Stimulated activated CD8-positive, alpha-beta memory T cell treated with anti-CD3 and anti-CD28 coated beads, Interleukin-12 subunit alpha, Interleukin-12 subunit beta, amount 100 ng/mL, for 24 hours (primary cell): ENCODE data around the gene MMP11.

Experiments used
- DNase-seq: peaks from one replicate; pipeline ENCODE4 v3.0.0-alpha.2; 2020; ENCODE audit errors: extremely low read depth

Gene MMP11

DNA sequence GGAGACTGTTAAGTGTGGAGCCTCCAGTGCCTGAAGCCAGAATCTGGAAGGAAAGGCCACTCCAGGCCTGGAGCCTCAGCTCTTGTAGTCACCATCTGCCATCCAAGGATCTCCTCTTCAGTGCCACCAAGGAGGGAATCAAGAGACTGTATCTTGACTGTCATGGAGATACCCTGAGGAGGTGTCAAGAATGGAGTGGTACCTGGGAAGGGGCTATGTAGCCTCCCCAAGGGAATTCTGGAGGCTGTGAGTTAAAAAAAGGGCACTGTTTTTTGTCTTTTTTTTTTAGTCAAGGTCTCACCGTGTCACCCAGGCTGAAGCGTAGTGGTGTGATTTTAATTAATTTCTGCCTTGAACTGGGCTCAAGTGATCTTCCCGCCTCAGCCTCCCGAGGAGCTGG lies 13.1 kb upstream of the MMP11 start:
- DNase-seq: no peak

DNA sequence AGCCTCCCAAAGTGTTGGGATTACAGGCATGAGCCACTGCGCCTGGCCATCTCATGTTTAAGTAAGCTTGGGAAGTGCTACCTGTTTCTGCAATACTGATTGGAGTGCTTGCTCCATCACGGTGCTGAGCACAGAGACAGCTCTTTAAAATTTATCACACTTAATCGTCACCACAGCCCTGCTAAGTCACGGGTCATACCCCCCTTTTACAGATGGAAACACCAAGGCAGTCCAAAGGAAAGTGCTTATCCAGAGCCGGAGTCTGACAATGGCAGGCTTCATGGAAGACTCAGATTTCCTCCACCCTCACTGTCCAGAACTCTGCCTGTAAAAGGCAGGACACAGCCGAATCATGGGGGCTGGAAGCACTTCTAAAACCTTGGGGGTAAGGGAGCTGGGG lies 12.6 kb upstream of the MMP11 start:
- no peak for DNase-seq

DNA sequence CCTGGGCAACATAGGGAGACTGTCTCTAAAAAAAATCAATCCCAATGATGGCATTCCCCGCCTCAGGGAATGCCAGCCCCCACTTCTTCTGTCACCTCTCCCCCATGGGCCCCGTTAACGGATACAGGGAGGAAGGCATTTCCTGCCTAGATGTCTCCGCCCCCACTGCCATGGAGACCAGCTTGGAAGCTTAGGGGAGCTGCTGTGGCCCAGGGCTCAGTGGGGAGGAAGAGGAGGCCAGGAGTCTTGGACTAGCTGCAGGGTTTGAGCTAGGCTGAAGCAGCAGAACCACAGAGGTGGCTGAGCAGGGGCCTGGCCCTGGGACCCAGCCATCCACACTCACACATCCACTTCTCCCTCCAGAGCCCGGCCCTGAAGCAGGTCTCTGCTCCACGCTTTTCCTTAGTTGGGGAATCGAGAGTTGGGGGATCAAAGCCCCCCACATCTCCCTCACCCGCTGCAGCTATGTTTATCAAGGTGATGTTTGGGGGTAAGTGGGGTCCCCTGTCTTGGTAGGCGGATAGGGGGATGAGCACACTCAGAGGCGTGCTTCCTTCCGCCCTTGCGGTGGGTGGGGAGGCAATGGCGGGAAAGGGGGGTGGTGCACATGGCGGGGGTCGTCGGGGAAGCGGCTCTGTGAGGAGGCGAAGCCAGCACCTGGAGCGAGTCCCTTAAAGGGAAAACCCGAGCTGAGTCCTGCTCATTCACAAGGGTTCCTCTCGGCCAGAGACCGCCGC lies 9.6 kb upstream of the MMP11 start, which contains the start of gene C22orf15:
Gene C22orf15, plus strand, starts transcription at position 149 of the 737 bp plus-strand sequence. Its CDS starts 317 bp downstream, at position 466.
- no peak for DNase-seq

DNA sequence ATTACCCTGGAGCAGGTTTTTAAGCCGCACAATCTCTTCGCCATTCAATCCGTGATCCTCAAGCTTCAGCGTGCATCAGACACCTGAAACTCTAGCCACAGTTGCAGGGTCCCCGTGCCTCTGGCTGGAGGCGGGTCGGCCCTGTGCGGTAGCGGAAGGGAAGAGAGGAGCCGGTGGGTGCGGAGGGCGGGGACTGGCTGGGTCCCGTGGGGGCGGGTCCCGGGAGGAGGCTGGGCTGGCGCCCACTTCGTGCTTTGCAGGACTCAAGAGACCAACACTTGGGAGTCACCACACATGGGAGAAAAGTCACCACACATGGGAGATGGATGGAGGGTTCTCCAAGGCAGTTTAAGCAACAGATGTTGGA lies 9.1 kb upstream of the MMP11 start:
- DNase-seq: no peak

DNA sequence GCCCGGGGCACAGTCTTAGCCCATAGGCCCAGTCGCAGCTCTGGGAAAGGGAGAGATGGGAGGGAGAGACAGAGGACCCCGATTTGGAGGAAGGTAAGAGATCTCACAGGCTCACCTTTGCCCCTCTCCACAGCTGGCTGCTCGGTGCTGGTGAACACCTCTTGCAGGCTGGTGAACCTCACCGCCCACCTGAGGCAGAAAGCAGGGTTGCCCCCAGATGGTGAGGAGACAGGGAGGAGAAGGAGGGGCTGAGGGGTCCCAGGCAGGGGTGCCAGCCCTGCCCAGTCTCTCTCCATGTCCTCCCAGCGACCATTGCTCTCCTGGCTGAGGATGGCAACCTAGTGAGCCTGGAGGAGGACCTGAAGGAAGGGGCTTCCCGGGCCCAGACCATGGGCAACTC lies 8.7 kb upstream of the MMP11 start:
- no peak for DNase-seq

DNA sequence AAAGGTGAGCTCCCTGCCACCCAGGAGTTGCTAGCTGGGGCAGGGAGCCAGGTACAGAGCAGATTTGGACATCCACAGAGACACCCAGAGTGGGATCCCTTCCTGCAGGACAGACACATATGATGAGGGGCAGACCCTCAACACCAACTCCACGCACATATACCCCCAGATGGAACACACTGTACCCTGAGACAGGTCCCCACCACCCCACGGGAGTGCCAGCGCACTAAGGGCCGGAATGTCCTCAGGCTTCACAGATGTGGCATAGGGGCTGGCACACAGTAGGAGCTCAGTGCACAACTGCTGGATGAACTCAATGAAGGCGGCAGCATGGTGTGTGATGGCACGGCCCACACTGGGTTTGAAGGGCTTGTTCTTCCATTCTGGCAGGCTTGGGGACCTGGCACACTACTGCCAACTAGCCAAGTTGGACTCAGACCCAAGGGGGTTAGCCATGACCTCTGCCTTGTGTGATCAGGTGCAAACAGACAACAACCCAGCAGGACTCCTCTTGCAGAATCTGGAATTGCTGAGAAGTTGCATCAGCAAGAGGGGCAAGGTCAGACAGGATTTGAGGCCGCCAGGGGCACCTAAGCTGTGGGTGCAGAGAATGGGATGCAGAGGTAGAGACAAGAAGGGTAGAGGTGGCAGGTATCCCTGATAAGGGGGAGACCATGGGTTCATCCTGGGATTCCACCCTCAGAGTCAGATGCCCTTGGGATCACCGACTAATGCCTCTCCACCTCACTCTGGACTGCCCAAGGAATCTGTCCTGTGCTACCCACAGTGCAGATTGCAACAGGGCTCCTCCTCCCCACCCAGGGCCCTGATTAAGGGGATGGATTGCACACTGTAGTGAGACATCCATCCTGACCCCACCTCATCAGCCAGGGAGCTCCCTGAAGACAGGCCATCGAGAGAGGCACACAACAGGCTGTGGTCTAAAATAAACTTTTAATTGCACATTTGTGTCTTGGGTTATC lies 7.5 kb upstream of the MMP11 start:
- DNase-seq: no peak

DNA sequence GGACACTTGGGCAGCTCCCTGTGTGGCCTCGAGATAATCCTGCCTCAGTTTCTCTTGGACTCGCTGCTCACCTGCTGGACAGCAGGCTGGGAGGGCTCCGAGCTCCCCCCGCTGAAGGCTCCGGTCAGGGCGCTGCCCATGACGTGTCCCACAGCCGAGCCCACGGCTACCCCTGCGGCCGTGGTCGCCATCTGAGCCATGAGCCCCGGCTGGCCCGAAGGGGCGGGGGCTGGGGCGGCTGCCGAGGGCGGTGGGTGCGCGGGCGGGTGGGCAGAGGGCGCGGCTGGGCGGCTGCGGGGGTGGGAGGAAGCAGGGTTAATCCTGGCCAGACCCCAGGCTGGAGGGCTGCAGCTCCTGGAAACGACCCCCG lies 5.4 kb upstream of the MMP11 start:
- DNase-seq: no peak

DNA sequence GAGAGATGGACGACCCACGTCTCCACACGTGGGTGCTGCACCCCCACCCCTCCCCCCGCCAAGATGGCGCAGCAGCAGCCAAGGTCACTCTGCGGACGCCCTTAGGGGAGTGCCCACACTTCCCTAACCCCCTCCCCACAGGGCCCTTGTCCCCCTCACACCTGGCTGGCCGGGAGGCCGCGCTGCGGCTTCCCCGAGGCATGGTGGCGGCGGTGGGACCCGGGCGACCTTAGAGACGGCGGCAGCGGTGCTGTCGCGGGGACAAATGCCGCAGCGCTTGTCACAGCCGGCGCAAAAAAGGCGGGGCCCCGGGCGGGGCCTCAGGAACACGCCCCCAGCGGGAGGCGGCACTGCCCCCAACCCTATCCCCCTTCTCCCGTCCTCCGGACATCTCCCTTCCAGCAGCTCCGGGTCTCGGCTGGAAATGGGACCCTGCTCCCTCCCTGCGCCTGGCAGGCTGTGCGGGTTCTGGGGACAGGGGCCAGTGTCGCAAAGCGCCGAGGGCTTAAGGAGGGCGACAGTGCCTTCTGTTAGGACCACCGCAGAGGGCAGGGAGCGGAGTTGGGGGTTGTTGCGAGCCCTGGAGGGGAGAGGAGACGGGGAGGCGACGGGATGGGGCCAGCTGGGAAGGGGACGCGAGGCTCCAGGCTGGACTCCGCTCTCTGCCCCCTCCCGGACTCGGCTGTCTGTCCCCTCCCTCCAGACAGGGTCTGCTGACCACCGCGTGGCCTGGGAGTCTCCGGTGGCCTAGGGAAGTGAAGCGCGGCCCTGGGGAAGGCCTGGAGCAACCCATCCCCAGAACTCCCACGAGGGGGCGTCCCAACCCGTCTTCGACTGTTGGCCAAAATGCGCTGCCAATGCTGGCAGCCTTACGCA lies 4.7 kb upstream of the MMP11 start, which contains the start of gene CHCHD10:
Gene CHCHD10, minus strand, starts transcription at position 300 of the 876 bp plus-strand sequence. Its CDS starts 98 bp downstream, at position 202.
- DNase-seq: peak; percentile 60

DNA sequence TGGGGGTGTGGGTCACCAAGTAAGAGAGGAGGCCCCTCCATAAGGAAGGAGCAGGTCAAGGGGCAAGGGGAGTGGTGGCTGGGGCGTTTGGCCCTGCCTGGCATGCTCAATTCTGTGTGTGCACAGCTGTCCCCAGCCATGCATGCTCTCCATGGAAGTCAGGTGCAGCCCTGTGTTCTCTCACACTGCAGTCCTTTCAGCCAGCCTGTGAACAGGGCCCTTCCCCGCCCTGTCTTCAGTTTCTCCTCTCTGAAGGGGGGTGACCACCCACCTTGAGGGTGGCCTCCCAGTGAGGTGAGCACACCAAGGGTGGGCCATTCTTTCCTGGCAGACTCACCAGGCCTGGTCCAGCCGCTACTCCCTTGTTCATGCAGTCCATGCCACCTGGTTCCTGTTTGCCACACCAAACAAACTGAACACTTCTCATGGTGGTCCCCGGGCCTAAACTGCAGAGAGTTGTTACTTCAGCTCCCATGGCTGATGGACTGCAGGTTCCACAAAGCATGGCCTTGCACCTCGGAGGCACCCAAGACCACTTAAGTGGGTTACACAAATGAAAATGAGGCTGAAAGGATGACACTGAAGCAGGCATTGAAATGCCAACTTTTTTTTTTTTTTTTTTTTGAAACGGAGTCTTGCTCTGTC lies 3.2 kb upstream of the MMP11 start:
- no peak for DNase-seq

DNA sequence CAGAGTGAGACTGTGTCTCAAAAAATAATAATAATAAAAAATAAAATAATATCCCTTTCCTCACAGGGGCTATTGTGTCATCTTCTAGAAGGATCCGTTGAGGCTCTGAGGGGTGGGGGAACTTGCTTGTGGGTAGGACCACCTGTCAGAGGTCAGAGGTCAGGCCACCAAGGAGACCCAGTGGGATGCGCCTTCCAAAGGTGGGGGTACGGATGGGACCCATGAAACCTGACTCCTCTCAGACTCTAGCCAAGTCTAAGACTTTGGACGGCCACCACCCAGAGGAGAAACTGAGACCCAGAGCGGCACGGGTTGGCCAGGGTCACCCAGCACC lies 367 bp upstream of the MMP11 start:
- DNase-seq: no peak

DNA sequence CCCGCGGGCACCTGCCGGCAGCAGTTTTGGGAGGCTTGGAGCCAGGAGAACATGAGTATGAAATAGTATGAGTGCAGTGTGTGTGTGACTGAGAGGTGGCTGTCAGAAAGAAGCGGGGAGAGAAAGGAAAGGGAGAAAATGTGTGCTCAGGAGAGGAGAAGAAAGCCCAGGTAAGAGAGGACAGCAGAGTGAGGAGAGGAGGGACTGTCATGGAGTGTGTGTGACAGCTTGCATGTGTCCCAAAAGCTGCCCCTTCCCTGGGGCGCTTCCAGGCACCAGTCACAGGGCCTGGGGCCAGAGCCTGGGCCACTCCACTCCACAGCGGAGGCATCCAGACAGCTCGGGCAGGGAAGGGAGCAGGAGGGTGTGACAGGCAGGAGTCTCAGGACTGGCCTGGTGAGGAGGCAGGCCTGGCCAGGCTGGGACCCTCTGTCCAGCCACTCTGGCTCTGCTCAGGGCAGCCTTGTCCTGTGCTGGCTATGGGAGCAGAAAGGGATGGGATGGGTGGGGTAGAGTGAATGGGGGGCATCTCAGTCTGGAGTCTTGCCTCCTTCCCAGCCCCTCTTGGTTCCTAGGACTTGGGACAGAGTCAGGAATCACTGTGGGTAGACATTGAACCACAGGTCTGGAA lies 949 bp downstream of the MMP11 start:
- no peak for DNase-seq

DNA sequence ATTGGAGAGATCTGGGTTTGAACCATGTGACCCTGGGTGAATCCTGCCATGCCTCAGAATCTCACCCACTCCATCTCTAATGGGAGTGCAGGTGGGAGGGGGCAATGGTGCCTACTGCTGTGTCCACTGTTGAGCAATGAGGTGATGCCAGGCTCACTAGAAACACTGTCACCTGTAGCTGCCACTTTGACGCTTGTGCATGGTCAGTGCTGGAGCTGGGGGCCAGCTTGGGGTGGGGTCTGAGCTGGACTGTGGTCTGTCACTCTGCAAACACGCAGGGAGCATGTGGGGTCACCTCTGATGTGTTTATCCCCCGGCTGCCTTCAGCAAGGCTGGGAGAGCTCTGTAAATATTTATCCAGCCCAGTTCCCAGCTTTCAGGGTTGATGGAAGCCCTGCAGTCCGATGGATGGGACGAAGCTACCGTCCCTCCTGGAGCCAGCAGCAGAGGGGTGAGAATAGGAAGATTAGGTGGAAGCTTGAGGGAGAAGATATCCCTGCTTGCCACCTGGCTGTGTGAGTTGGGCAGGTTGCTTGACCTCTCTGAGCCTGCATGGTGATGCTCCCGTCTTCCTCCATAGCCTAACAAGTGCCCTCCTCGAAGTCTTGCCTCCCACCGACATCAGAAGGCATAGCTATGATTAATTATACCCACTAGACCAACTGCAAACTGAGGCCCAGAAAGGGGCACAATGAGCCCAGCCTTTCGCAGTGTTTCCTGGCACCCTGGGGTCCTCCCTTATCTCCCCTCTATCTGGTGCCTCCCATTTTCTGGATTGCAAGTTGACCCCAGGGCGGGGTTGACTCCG lies 1.7 kb downstream of the MMP11 start:
- no peak for DNase-seq

DNA sequence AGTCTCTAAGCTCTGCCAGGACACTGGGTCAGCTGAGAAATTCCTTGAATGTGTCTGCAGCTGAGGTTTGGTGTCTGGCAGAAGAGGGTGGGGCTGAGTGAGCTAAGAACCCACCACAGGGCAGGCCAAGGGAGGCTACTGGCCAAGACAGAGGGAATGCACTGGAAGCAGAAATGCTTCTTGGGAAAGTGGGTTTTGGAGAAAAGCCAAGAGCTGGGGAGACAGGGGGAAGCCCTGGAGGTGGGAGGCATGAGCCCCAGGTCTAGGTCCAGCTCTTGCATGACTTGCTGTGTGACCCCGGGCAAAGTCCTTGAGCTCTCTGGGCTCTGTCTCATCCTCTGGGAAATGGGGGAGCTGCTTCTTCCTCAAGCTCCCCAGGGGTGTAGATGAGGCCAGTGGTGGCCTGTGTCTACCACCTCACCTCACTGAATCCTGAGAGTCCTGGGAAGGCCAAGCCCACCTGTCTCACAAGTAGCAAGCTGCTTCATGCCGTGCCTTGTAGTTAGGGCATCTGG lies 2.3 kb downstream of the MMP11 start:
- DNase-seq: no peak

DNA sequence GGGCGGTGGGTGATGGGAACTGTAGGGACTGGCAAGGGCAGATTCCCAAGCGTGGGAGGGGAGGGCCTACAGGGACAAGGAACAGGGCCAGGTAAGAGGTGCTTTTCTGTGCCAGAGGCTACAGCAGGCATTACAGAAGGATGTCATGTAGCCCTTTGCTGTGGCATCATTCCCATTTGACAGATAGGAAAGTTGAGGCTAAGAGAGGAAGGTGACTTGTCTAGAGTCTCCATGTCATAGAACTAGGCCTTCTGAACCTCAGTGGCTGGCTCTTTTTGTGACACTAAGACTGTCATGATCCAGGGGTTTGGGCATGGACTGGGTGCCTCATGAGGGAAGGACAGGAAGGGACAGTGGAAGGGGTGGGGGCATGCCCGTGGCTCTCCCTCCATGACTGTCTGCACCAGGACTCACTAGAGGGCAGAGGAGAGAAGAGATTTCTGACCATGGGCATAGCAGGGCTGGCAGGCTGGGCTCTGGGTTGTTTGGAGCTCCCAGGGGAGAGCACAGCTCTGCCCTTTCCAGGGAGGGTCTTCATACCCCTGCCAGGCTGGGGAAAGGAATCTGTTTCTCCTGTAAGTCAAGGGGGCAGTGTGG lies 3.2 kb downstream of the MMP11 start:
- DNase-seq: no peak

DNA sequence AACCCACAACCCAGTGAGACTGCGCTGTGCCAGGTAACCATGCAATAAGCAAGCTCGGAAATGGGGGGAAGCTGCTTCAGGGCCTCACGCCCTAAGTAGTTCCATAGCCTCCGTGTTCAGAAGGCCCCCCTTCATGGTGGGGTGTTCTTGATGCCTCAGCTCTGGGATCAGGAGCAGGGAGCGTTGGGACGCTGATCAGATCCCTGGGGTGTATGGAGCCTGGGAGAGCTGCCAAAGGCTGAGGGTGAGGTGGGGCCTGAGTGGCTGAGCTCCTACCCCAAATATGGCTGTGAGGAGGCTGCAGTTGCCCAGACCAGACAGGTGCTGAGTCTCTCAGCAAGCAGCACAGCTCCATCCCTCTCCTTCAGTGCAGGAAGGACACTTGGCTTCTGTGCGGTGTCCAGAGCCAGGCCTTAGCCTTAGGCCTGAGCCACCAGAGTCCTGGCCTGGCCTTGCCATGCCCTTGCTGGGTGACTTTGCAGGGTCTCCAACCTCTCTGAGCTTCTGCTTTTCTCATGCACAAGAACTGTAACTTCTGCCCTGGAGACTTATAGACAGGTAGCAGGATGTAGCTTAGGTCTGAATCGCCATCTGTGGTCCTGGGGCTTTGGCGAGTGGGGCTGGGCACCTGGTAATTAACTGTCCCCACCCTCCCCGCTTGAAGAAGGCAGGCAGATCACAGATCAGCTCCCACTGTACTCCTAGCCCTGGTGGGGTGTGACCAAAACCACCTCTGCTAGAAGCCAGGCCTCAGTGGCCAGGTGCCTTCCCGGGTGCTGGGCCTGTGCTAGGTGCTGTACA lies 5.3 kb downstream of the MMP11 start:
- DNase-seq: no peak

DNA sequence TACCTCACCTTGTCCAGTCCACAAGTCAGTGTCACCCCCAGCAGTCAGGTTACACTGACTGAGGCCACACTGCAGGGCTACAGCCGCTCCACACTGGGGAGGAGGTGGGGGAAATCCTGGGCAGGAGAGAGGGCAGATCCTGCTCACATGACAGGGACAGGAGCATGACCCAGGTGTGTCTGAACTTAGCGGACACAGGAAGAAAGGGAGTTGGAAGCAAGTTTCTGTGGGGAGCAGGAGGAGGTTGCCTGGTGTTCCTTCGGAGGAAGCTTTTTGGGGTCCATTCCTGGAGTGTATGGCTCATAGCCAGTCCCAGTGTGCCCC lies 5.9 kb downstream of the MMP11 start:
- DNase-seq: no peak

DNA sequence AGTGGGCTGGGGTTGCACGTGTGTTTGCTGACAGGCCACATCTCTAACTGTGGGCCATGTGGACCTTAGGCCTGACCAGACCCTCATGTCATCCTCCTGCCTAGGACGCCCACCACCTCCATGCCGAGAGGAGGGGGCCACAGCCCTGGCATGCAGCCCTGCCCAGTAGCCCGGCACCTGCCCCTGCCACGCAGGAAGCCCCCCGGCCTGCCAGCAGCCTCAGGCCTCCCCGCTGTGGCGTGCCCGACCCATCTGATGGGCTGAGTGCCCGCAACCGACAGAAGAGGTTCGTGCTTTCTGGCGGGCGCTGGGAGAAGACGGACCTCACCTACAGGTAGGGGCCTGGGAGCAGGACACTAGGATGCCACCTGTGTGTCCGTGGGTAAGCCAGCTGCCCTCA lies 6.4 kb downstream of the MMP11 start:
- DNase-seq: no peak

DNA sequence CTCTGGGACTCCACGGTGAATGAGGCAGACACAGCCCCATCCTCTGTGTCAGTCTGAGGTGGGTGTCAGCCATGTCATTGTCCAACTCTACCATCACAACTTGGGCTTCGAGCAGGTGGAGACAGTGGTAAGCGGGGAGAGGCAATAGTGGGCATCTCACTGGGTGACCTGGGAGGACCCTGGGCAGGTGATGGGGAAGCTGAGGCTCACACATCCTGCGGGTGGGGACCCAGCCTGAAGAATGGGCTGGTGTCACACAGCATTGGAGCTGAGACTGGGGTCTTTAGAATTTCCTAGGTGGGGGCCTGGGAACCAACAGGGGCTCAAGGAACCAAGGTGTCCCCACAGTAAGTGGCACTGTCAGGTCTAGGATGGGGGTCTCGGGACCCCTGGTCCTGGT lies 7.1 kb downstream of the MMP11 start:
- DNase-seq: no peak
